NCI-H1436 treated with DMSO at 0.1 percent for 48 hours (cell line): Measurements from ENCODE around the gene AMPD1.

Experiments
- DNase-seq: peaks from one replicate; lab custom pipeline; 2025; lab: John Stamatoyannopoulos, UW

AMPD1 gene

GRCh38 chr1:114632427-114632826 is 62.9 kb downstream of the AMPD1 start:
- no peak for DNase-seq

GRCh38 chr1:114627107-114627506 is 68.2 kb downstream of the AMPD1 start:
- no peak for DNase-seq

GRCh38 chr1:114623364-114623763 is 72.0 kb downstream of the AMPD1 start:
- DNase-seq: no peak
